Endothelial cell (in vitro differentiated cells): ENCODE data around the gene ZC3H12A. TPM values are rescaled to one million over a fixed set of nuclear protein-coding genes. Genes with fewer than 3 reads are reported as not detected.

Experiments used
- DNase-seq: peaks from one replicate; pipeline ENCODE4 v3.0.0; 2021; ENCODE audit warnings: low spot score
- H3K27ac Mint-ChIP-seq: one replicate; pipeline ENCODE4 v1.8.0; 2021; ENCODE audit warnings: mixed read lengths, inconsistent platforms; ENCODE audit not compliant: unreplicated experiment
- H3K27me3 Mint-ChIP-seq: one replicate; pipeline ENCODE4 v1.8.0; 2021; ENCODE audit warnings: mild to moderate bottlenecking, moderate library complexity, mixed read lengths, inconsistent platforms; ENCODE audit not compliant: unreplicated experiment
- H3K36me3 Mint-ChIP-seq: one replicate; pipeline ENCODE4 v1.8.0; 2021; ENCODE audit warnings: mild to moderate bottlenecking, low read depth, mixed read lengths, inconsistent platforms; ENCODE audit not compliant: unreplicated experiment
- H3K4me1 Mint-ChIP-seq: one replicate; pipeline ENCODE4 v1.8.0; 2021; ENCODE audit warnings: mild to moderate bottlenecking, mixed read lengths, inconsistent platforms; ENCODE audit not compliant: unreplicated experiment
- H3K4me3 Mint-ChIP-seq: one replicate; pipeline ENCODE4 v1.8.0; 2021; ENCODE audit warnings: mild to moderate bottlenecking, mixed read lengths, inconsistent platforms; ENCODE audit not compliant: unreplicated experiment
- H3K9me3 Mint-ChIP-seq: one replicate; pipeline ENCODE4 v1.8.0; 2021; ENCODE audit warnings: mixed read lengths, inconsistent platforms; ENCODE audit not compliant: unreplicated experiment
- CTCF ChIP-seq: fragments of 200-600 bp; sonication (generic); IDR thresholded peaks from one replicate; pipeline ENCODE4 v1.5.0; 2021; ENCODE audit warnings: antibody characterized with exemption; ENCODE audit not compliant: unreplicated experiment
- total RNA-seq: library from RNA; stranded (reverse); fragmentation: NEBNext Ultra II Directional; extraction: Animal tissue kit (Norgen Biotek cat#: 25700); gene quantifications from one replicate; pipeline ENCODE4 v1.2.1, GENCODE V29; 2021; ENCODE audit not compliant: unreplicated experiment

The ZC3H12A gene
- total RNA-seq, 1 donor from 2014 or later = 5.4 TPM

- H3K4me3 Mint-ChIP-seq = no peak overlapping the region
- no peaks in the 10 kb centered on the region for H3K36me3 Mint-ChIP-seq
- no peak for TF ChIP-seq CTCF
- no peaks in the 10 kb centered on the region for H3K9me3 Mint-ChIP-seq
- DNase-seq = no peak
- no peaks in the 10 kb centered on the region for H3K4me1 Mint-ChIP-seq
- no peak overlapping the region for H3K27ac Mint-ChIP-seq
- H3K27me3 Mint-ChIP-seq = peaks cover 10% of the 10 kb centered on the region
Observed at GRCh38 chr1:37432716-37433115, 41.7 kb upstream of the ZC3H12A start.

DNA sequence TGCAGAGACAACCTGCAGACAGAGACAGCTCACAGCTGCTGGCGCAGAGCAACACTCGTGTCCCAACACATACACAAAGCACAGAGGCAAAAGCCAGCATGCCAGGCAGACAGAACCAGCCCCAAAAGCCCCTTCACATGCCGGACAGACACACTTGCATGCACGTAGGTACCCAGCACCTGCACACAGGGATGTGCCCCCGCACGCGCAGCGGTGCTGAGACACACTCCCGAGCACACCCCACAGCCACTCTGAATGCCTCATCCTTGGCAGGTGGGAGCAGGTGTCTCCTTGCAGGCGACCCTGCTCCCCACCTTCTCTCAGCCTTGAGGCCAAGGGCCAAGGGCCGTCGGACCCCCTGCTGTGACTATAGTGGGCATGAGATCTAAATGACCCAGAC is 41.2 kb upstream of the ZC3H12A start:
- Mint-ChIP-seq H3K27ac (no peak overlapping the region), H3K9me3 (no peaks in the 10 kb centered on the region), H3K27me3 (peaks cover 12% of the 10 kb centered on the region), H3K4me1 (no peaks in the 10 kb centered on the region), H3K4me3 (no peak overlapping the region), H3K36me3 (no peaks in the 10 kb centered on the region)
- DNase-seq = no peak
- TF ChIP-seq CTCF = no peak

DNA sequence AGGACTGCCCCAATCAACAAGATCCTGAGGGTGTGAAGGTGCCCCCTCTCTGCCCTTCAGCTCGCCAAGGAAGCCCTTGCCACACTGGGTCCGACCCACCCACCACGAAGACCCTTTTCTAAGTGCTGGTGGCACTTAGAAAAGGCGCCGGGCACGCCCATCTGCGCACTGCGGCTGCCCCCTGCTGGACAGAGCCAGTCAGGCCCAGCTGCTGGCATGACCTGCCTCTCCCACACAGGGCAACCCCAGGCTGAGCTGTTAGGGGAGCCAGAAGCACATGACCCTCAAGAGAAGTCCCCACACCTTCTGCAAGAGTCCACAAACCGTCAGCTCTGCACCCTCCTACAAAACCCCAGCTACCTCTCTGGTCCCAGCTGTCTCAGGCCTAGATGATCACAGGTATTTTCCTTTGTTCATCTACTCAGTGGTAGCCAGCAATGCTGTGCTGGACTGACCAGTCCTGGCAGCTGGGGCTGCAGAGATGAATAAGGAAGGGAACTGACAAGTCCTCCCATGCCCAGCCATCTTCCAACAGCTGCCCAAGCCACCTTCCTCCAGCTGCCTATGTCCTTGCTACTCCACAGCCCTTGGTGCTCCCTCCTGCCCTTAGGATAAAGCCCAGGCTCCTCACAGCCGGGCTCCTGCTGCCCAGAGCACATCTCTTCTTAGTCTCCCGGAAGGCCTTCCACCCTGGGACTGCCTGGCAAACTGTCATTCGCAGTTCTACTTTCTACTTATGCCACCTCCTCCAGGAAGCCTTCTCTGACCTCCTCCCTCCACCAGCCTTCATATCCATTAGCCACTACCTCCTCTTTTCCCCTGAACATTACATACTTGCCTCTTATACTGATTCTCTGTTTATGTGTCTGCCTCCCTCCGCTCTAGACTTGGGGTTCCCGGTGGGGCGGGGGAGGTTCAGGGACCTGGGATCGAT is 39.8 kb upstream of the ZC3H12A start:
- Mint-ChIP-seq H3K27me3 (peaks cover 12% of the 10 kb centered on the region), H3K27ac (peak overlapping the region; percentile 61), H3K36me3 (no peaks in the 10 kb centered on the region), H3K4me1 (no peaks in the 10 kb centered on the region), H3K4me3 (no peak overlapping the region), H3K9me3 (no peaks in the 10 kb centered on the region)
- DNase-seq = peak; percentile 85
- peak; percentile 83 for TF ChIP-seq CTCF

GRCh38 chr1:37437087-37437486 is 37.3 kb upstream of the ZC3H12A start:
- no peak overlapping the region for H3K4me3 Mint-ChIP-seq
- no peaks in the 10 kb centered on the region for H3K36me3 Mint-ChIP-seq
- no peaks in the 10 kb centered on the region for H3K9me3 Mint-ChIP-seq
- peaks cover 11% of the 10 kb centered on the region for H3K27me3 Mint-ChIP-seq
- H3K27ac Mint-ChIP-seq = no peak overlapping the region
- no peak for DNase-seq
- no peak for TF ChIP-seq CTCF
- no peaks in the 10 kb centered on the region for H3K4me1 Mint-ChIP-seq
